Neural cell (in vitro differentiated cells): Measurements from ENCODE around the gene GGCT. TPM values are rescaled to one million over a fixed set of nuclear protein-coding genes. Genes with fewer than 3 reads are reported as not detected.

ENCODE experiments used
- H2AFZ ChIP-seq: fragments of 200-600, 300-800 bp; sonication (generic), shearing (Covaris generic); 2 replicates; pipeline ENCODE4 v1.6.0; 2014; ENCODE audit warnings: low read depth, mild to moderate bottlenecking, antibody characterized with exemption, low read length, moderate library complexity
- H3F3A ChIP-seq: fragments of 200-600 bp; shearing (Covaris generic); 2 replicates; pipeline ENCODE4 v1.6.1; 2016; ENCODE audit warnings: mild to moderate bottlenecking, moderate library complexity, mixed read lengths, antibody characterized with exemption, low read length; ENCODE audit not compliant: insufficient read depth, poor library complexity, severe bottlenecking
- H3K27ac ChIP-seq: fragments of 200-600, 300-800 bp; sonication (generic), shearing (Covaris generic); 2 replicates; pipeline ENCODE4 v1.5.1; 2014; ENCODE audit warnings: mild to moderate bottlenecking, low read length, moderate library complexity
- H3K27me3 ChIP-seq: fragments of 300-800, 200-600 bp; sonication (generic), shearing (Covaris generic); 2 replicates; pipeline ENCODE4 v1.6.0; 2014; ENCODE audit warnings: mild to moderate bottlenecking, low read depth, low read length, moderate library complexity; ENCODE audit not compliant: insufficient read depth
- H3K36me3 ChIP-seq: fragments of 300-800, 200-600 bp; sonication (generic), shearing (Covaris generic); 2 replicates; pipeline ENCODE4 v1.5.1; 2014; ENCODE audit warnings: mild to moderate bottlenecking, antibody characterized with exemption, low read length, moderate library complexity; ENCODE audit not compliant: insufficient read depth
- H3K4me2 ChIP-seq: fragments of 300-800, 200-600 bp; sonication (generic), shearing (Covaris generic); 2 replicates; pipeline ENCODE4 v1.6.0; 2014; ENCODE audit warnings: mild to moderate bottlenecking, low read length
- H3K4me3 ChIP-seq: fragments of 300-800, 200-600 bp; sonication (generic), shearing (Covaris generic); 2 replicates; pipeline ENCODE4 v1.5.1; 2014; ENCODE audit warnings: mild to moderate bottlenecking, low read length, moderate library complexity
- H3K79me2 ChIP-seq: fragments of 200-600 bp; shearing (Covaris generic); replicated peaks from 2 replicates; pipeline ENCODE4 v1.6.0; 2014; ENCODE audit warnings: mild to moderate bottlenecking, low read length, moderate library complexity; ENCODE audit not compliant: insufficient read depth
- H3K9ac ChIP-seq: fragments of 300-800, 200-600 bp; sonication (generic), shearing (Covaris generic); 2 replicates; pipeline ENCODE4 v1.6.1; 2016; ENCODE audit warnings: mild to moderate bottlenecking, low read length, mixed read lengths
- H3K9me2 ChIP-seq: fragments of 200-600 bp; shearing (Covaris generic); 2 replicates; pipeline ENCODE4 v1.6.1; 2016; ENCODE audit warnings: mild to moderate bottlenecking, low read length, mixed read lengths; ENCODE audit not compliant: insufficient read depth
- H3K9me3 ChIP-seq: fragments of 200-600, 300-800 bp; sonication (generic), shearing (Covaris generic); 2 replicates; pipeline ENCODE4 v1.6.1; 2016; ENCODE audit warnings: mild to moderate bottlenecking, mixed run types, low read length, moderate library complexity, mixed read lengths
- H4K20me1 ChIP-seq: fragments of 200-600 bp; shearing (Covaris generic); 2 replicates; pipeline ENCODE4 v1.6.1; 2016; ENCODE audit warnings: mild to moderate bottlenecking, mixed run types; ENCODE audit not compliant: insufficient read depth
- CTCF ChIP-seq: fragments of 450-650 bp; IDR thresholded peaks from 2 replicates; pipeline ENCODE4 v1.5.1; 2014; ENCODE audit warnings: antibody characterized with exemption, mild to moderate bottlenecking, moderate library complexity; ENCODE audit not compliant: poor library complexity, severe bottlenecking
- EP300 ChIP-seq: fragments of 450-650 bp; conservative IDR thresholded peaks from 2 replicates; pipeline ENCODE4 v1.6.1; 2014; ENCODE audit warnings: antibody characterized with exemption, mild to moderate bottlenecking, moderate library complexity; ENCODE audit not compliant: poor library complexity, severe bottlenecking
- EZH2 ChIP-seq: fragments of 200-600, 300-800 bp; shearing (Covaris generic), sonication (generic); IDR thresholded peaks from 2 replicates; pipeline ENCODE4 v1.6.1; 2014; ENCODE audit warnings: antibody characterized with exemption, low read length, borderline replicate concordance, mild to moderate bottlenecking; ENCODE audit not compliant: insufficient read depth, poor library complexity, severe bottlenecking
- MXI1 ChIP-seq: fragments of 450-650 bp; conservative IDR thresholded peaks from 2 replicates; pipeline ENCODE4 v1.6.1; 2014; ENCODE audit warnings: antibody characterized with exemption, mild to moderate bottlenecking; ENCODE audit not compliant: poor library complexity, severe bottlenecking
- POLR2AphosphoS5 ChIP-seq: IDR thresholded peaks from 2 replicates; pipeline ENCODE4 v1.6.1; 2012
- RAD21 ChIP-seq: fragments of 450-650 bp; conservative IDR thresholded peaks from 2 replicates; pipeline ENCODE4 v1.6.1; 2014; ENCODE audit warnings: antibody characterized with exemption, mild to moderate bottlenecking, moderate library complexity
- SMC3 ChIP-seq: fragments of 450-650 bp; conservative IDR thresholded peaks from 2 replicates; pipeline ENCODE4 v1.6.1; 2014; ENCODE audit warnings: antibody characterized with exemption, mild to moderate bottlenecking, moderate library complexity; ENCODE audit not compliant: poor library complexity
- TAF1 ChIP-seq: IDR thresholded peaks from 2 replicates; pipeline ENCODE4 v1.6.1; 2012; ENCODE audit warnings: low read depth
- polyA plus RNA-seq: library from polyadenylated mRNA; depleted of rRNA; stranded (reverse); fragments of >200 nt; gene quantifications from 2 replicates; pipeline ENCODE4 v1.2.3, GENCODE V29; 2014

Gene GGCT
- polyA plus RNA-seq, 1 donor from 2014 or later, result 39.8 TPM

DNA sequence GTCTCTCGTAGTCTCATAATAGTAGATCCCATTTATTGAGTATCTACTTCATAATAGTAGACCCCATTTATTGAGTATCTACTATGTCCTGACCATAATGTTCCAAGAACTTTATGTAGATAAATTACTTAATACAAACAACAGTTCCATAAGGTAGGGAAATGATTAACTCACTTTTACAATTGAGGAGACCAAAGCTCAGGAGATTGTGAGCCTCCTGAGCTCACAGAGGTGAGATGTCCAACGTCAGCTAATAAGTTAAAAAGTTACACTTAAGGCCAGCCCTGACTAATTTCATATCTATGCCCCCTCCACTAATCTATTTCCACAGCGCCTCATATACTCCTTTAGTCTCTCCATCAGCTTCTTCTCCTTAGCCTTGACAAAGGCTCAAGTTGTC lies 17.5 kb upstream of the GGCT start:
- H3K4me3 ChIP-seq, result no peak overlapping the region
- H3K36me3 ChIP-seq, result no peaks in the 10 kb centered on the region
- no peaks in the 10 kb centered on the region for H3F3A ChIP-seq
- TF ChIP-seq RAD21 (no peak), EP300 (no peak), TAF1 (no peak)
- no peaks in the 10 kb centered on the region for H3K79me2 ChIP-seq
- no peaks in the 10 kb centered on the region for H3K9me2 ChIP-seq
- H4K20me1 ChIP-seq, result no peaks in the 10 kb centered on the region
- no peak overlapping the region for H3K27ac ChIP-seq
- no peaks in the 10 kb centered on the region for H3K27me3 ChIP-seq
- H3K9ac ChIP-seq, result no peak overlapping the region
- no peak overlapping the region for H3K4me2 ChIP-seq
- no peak overlapping the region for H2AFZ ChIP-seq
- H3K9me3 ChIP-seq, result no peaks in the 10 kb centered on the region

- H3F3A ChIP-seq, result no peaks in the 10 kb centered on the region
These were observed 16.9 kb upstream of the GGCT start for GRCh38 chr7:30521532-30521931.

GRCh38 chr7:30519122-30519521 lies 14.5 kb upstream of the GGCT start:
- Histone ChIP-seq H3K36me3 (no peaks in the 10 kb centered on the region), H3F3A (no peaks in the 10 kb centered on the region), H3K27ac (no peak overlapping the region), H3K9ac (no peak overlapping the region), H3K4me3 (no peak overlapping the region), H4K20me1 (no peaks in the 10 kb centered on the region), H3K27me3 (no peaks in the 10 kb centered on the region), H3K9me2 (no peaks in the 10 kb centered on the region), H3K4me2 (no peak overlapping the region), H2AFZ (no peak overlapping the region), H3K9me3 (no peaks in the 10 kb centered on the region), H3K79me2 (no peaks in the 10 kb centered on the region)
- TF ChIP-seq POLR2AphosphoS5 (no peak), CTCF (no peak), SMC3 (no peak), MXI1 (no peak), EP300 (no peak), EZH2 (no peak), RAD21 (no peak)

More at GRCh38 chr7:30521532-30521931, 16.9 kb upstream of the GGCT start:
- Histone ChIP-seq H2AFZ (no peak overlapping the region), H3K9me3 (no peaks in the 10 kb centered on the region), H3K79me2 (no peaks in the 10 kb centered on the region), H3K27ac (no peak overlapping the region), H3K4me3 (no peak overlapping the region), H4K20me1 (no peaks in the 10 kb centered on the region), H3K9me2 (no peaks in the 10 kb centered on the region), H3K4me2 (no peak overlapping the region), H3K36me3 (no peaks in the 10 kb centered on the region), H3K9ac (no peak overlapping the region), H3K27me3 (no peaks in the 10 kb centered on the region)
- TF ChIP-seq SMC3, result no peak
- no peak for TF ChIP-seq EZH2

DNA sequence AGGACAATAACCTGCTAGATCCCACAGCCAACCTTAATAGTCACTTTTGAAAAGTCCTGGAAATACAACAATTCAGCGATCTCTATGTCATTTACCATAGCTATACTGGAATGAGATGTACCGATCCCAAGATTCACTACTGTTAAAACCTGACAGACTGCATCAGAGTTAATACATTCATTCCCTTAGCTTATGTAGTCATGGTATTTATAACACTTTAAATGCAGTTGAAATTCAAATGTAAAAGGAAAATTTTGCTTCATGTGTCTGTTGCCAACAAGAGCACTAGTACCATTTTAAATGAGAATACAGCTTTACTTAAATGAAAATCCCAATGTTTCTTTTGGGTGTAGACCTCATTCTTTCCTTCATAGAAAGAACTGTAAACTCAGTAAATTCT lies 11.1 kb upstream of the GGCT start:
- H3K9me3 ChIP-seq, result no peaks in the 10 kb centered on the region
- no peaks in the 10 kb centered on the region for H3K27me3 ChIP-seq
- H4K20me1 ChIP-seq, result no peaks in the 10 kb centered on the region
- no peak for TF ChIP-seq POLR2AphosphoS5
- no peak for TF ChIP-seq RAD21
- no peak for TF ChIP-seq MXI1
- no peak for TF ChIP-seq TAF1
- no peak overlapping the region for H3K4me2 ChIP-seq
- H2AFZ ChIP-seq, result no peak overlapping the region
- H3K79me2 ChIP-seq, result no peaks in the 10 kb centered on the region
- no peaks in the 10 kb centered on the region for H3F3A ChIP-seq
- H3K4me3 ChIP-seq, result no peak overlapping the region
- no peak overlapping the region for H3K27ac ChIP-seq
- no peak overlapping the region for H3K9ac ChIP-seq
- H3K9me2 ChIP-seq, result no peaks in the 10 kb centered on the region
- H3K36me3 ChIP-seq, result no peaks in the 10 kb centered on the region
